Thoracic aorta (tissue), 2 donors: ENCODE data around the gene SCARB1. TPM values are rescaled to one million over a fixed set of nuclear protein-coding genes. Genes with fewer than 3 reads are reported as not detected.

Source experiments
- ATAC-seq: fragments of 150-250 bp; one replicate; pipeline ENCODE4 v1.8.0; 2017; ENCODE audit warnings: low read depth; ENCODE audit not compliant: insufficient number of reproducible peaks, low FRiP score
- DNase-seq: peaks from one replicate; pipeline ENCODE4 v3.0.0-alpha.2; 2020; ENCODE audit warnings: low spot score
- H3K27ac ChIP-seq, 2 donors: fragments of 200-600 bp; sonication (generic); 1 replicate in 1 of 2; 2 replicates in 1 of 2; pipeline ENCODE4 v1.5.1; 2016; ENCODE audit warnings: mild to moderate bottlenecking in 2 of 2, moderate library complexity in 2 of 2
- H3K27me3 ChIP-seq: fragments of 200-600 bp; sonication (generic); replicated peaks from 2 replicates; pipeline ENCODE4 v1.6.0; 2016; ENCODE audit warnings: mild to moderate bottlenecking; ENCODE audit not compliant: insufficient read depth
- H3K36me3 ChIP-seq: fragments of 200-600 bp; sonication (generic); one replicate; pipeline ENCODE4 v1.5.1; 2016
- H3K4me1 ChIP-seq, 2 donors: fragments of 200-600 bp; sonication (generic); 1 replicate in 1 of 2; 2 replicates in 1 of 2; pipeline versions ENCODE4 v1.5.1 to v1.6.0; 2016; ENCODE audit warnings: low read depth in 2 of 2, mild to moderate bottlenecking in 1 of 2; ENCODE audit not compliant: control insufficient read depth in 1 of 2
- H3K4me3 ChIP-seq: fragments of 200-600 bp; sonication (generic); 2 replicates; pipeline ENCODE4 v1.5.1; 2016; ENCODE audit warnings: mild to moderate bottlenecking
- H3K9me3 ChIP-seq: fragments of 200-600 bp; sonication (generic); 2 replicates; pipeline ENCODE4 v1.5.1; 2016
- total RNA-seq, 2 donors: library from RNA; depleted of rRNA; stranded (reverse); fragments of >200 nt; gene quantifications; one replicate each; pipeline versions ENCODE4 v1.1.0 to v1.2.3, GENCODE V29; 2016
- TF ChIP-seq, protein P1 (sequence below): fragments of 200-600 bp; sonication (generic); IDR thresholded peaks from one replicate; pipeline ENCODE4 v1.5.1; 2019; ENCODE audit warnings: antibody characterized with exemption

Gene SCARB1
- total RNA-seq, 2 donors from 2014 or later = 8.8 to 13.1 TPM

DNA sequence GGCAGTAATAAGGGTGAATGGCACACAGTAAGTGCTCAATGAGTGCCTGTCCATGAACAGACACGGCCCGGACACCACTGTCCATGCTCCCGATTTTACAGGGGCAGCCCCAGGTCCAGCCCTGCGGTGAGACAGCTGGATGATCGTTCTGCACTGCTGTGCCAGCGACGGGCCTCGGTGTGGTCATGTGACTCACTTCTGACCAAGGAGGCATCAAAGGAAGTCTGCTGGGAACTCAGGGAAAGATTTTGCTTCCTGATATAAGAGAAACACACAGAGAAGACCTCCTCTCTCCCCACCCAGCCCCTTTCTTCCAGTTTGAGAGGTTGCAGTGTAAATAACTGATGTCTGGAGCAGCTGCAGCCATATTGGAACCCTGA is 126.6 kb downstream of the SCARB1 start:
- Histone ChIP-seq H3K27me3 (no peaks in the 10 kb centered on the region), H3K36me3 (no peaks in the 10 kb centered on the region), H3K27ac (no peak overlapping the region), H3K4me1 (peaks cover 18 to 20% of the 10 kb centered on the region in 2 donors), H3K9me3 (no peaks in the 10 kb centered on the region), H3K4me3 (peak overlapping the region; percentile 29)
- ATAC-seq (no peak), DNase-seq (no peak)
- TF ChIP-seq, protein P1, sequence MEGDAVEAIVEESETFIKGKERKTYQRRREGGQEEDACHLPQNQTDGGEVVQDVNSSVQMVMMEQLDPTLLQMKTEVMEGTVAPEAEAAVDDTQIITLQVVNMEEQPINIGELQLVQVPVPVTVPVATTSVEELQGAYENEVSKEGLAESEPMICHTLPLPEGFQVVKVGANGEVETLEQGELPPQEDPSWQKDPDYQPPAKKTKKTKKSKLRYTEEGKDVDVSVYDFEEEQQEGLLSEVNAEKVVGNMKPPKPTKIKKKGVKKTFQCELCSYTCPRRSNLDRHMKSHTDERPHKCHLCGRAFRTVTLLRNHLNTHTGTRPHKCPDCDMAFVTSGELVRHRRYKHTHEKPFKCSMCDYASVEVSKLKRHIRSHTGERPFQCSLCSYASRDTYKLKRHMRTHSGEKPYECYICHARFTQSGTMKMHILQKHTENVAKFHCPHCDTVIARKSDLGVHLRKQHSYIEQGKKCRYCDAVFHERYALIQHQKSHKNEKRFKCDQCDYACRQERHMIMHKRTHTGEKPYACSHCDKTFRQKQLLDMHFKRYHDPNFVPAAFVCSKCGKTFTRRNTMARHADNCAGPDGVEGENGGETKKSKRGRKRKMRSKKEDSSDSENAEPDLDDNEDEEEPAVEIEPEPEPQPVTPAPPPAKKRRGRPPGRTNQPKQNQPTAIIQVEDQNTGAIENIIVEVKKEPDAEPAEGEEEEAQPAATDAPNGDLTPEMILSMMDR = no peak

DNA sequence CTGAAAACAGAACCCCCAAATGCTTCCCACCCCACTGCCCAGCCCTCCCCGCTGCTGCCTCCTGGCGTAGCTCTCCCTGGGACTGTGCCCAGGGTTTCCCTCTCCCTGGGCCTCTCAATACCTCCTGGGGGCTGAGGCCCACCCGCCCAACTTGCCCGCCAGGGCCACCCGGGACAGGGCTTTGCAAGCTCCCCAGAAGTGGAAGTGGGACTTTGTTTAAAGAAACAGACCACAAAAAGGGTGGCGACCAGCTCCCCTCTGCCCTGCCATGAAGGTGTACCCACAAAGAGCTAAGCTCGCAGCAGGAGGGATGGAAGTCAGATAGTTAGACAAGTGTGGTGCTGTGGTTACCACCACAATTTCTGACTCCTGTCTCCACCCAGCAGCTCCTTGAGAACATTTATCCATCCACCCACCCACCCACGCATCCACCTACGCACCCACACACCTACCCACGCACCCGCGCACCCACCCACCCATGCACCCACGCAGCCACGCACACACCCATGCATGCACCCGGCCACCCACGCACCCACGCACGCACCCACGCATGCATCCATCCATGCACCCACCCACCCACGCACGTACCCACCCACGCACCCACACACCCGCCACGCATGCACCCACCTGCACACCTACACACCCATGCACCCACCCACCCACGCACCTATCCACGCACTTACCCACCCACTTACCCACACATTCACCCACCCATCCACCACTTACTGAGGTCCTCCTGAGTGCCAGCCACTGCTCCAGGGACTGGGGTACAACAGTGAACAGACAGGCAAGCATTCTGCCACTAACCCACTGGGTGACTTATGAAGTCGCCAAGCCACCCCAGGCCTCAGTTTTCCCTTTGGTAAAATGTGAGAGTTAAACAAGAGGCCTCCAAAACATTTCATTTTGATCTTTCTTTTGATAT is 127.3 kb downstream of the SCARB1 start:
- no peaks in the 10 kb centered on the region for H3K9me3 ChIP-seq
- TF ChIP-seq, protein P1 = no peak
- H3K27ac ChIP-seq = peak overlapping the region in 1 of 2 donors; percentile 10
- ATAC-seq (no peak), DNase-seq (no peak)
- no peaks in the 10 kb centered on the region for H3K27me3 ChIP-seq
- H3K4me1 ChIP-seq = peaks cover 24 to 25% of the 10 kb centered on the region in 2 donors
- no peaks in the 10 kb centered on the region for H3K36me3 ChIP-seq
- peak overlapping the region; percentile 29 for H3K4me3 ChIP-seq

DNA sequence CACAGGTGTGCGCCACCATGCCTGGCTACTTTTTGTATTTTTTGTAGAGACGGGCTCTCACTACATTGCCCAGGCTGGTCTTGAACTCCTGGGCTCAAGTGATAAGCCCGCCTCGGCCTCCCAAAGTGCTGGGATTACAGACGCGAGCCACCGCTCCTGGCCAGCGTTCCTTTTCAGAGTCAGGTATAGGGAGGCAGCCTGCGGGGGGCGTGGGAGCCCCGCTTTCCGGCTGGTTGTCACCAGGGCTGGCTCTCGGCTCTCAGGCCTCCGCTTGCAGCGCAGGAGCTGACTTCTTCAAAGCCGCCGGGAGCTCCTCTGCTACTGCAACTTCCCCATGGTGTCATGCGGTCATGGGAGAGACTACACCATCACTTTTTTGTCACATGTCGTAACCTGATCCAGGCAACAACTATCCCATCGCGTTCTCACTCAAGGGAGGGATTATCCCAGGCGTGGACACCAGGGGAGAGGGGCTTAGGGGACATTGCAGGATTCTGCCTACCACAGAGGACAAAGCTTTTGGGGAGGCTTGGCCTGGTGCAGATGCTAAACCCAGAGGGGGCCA is 129.4 kb downstream of the SCARB1 start:
- H3K9me3 ChIP-seq = no peaks in the 10 kb centered on the region
- H3K4me1 ChIP-seq = peaks cover 27 to 33% of the 10 kb centered on the region in 2 donors
- DNase-seq (no peak), ATAC-seq (no peak)
- H3K4me3 ChIP-seq = no peak overlapping the region
- peak overlapping the region in 1 of 2 donors; percentile 63 for H3K27ac ChIP-seq
- no peaks in the 10 kb centered on the region for H3K27me3 ChIP-seq
- TF ChIP-seq, protein P1 = no peak
- no peaks in the 10 kb centered on the region for H3K36me3 ChIP-seq

DNA sequence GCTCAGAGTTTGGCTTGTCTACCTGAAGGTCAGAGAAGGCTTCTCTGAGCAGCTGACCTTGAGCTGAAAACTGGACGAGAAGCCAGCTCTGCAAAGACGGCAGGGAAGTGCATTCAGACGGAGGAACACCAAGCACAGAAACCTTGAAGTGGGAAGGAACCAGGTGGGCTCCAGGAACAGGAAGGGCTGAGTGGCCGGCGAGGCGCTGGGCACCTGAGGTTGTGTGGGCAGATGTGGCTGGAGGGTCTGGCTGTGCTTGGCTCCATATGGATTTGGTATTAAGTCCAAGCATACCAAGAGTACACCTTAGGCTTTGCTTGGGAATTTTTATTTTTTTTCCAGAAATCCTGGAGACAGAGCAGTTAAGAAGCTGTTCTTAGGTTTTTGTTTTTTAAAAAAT is 130.6 kb downstream of the SCARB1 start:
- DNase-seq = no peak
- H3K27ac ChIP-seq = peak overlapping the region; percentile 71 to 80
- ATAC-seq = no peak
- peaks cover 27 to 33% of the 10 kb centered on the region in 2 donors for H3K4me1 ChIP-seq
- H3K27me3 ChIP-seq = no peaks in the 10 kb centered on the region
- no peaks in the 10 kb centered on the region for H3K36me3 ChIP-seq
- TF ChIP-seq, protein P1 = no peak
- no peaks in the 10 kb centered on the region for H3K9me3 ChIP-seq
- H3K4me3 ChIP-seq = no peak overlapping the region

DNA sequence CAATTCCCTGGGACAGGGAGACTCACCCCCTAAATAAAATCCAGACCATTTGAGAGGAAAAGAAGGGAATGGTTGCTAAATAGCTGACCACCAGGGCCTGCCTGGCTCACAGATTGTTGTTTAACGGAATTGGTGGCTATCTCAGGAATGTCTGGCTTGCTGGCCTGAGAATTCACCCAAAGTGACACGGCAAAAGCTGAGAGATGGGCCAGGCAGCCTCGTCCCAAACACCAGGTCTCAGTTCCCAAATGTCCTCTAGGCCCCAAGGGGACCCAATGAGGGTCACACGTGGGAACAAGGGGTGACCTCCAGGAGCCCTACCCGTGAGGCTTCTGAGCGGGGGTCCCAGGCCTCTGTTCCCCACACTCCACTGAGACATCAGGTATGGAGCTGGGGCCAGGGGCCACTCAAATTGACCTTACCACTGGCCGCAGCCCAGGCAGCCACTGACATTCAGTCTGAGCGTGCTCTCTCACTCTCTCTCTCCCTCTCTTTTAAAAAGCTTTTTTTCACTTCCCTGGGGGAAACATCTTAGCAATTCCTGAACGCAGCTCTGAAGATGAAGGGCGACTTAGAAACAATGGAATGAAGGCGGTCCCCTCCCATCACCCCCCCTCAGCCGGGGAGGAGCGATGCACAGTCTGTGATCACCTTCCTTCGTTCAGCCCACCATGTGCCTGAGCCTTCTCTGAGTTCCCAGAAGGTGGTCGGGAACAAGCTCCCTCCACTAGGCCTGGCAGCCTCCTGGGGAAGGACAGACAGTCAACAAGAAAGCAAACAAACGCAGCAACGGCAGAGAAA is 131.2 kb downstream of the SCARB1 start:
- H3K4me1 ChIP-seq = peaks cover 27 to 33% of the 10 kb centered on the region in 2 donors
- peak; percentile 30 for ATAC-seq
- no peaks in the 10 kb centered on the region for H3K27me3 ChIP-seq
- DNase-seq = no peak
- H3K27ac ChIP-seq = peak overlapping the region; percentile 71 to 80
- H3K9me3 ChIP-seq = no peaks in the 10 kb centered on the region
- H3K4me3 ChIP-seq = no peak overlapping the region
- TF ChIP-seq, protein P1 = peak; percentile 14
- no peaks in the 10 kb centered on the region for H3K36me3 ChIP-seq
